HTERT RPE-1 (cell line): Measurements from ENCODE around the gene LDLRAP1.

ENCODE experiments used
- in situ Hi-C: fragments of 300-500 bp; cut with MboI; formaldehyde crosslinking; loops from 4 replicates; pipeline ENCODE4 v1.14.3; 2020; ENCODE audit warnings: low sequenced_read_pairs

LDLRAP1 gene

GRCh38 chr1:25523542-25523941 is 19.9 kb upstream of the LDLRAP1 start:
- in situ Hi-C loops: no loop called here

GRCh38 chr1:25524568-25525360 is 18.6 kb upstream of the LDLRAP1 start:
- in situ Hi-C loops: no loop called here

- in situ Hi-C loops: no loop called here
Measured at GRCh38 chr1:25525361-25525688, 18.1 kb upstream of the LDLRAP1 start.

- in situ Hi-C loops: no loop called here
Measured at GRCh38 chr1:25526753-25527152, 16.7 kb upstream of the LDLRAP1 start.

GRCh38 chr1:25527226-25527846 is 16.1 kb upstream of the LDLRAP1 start:
- in situ Hi-C loops: no loop called here

GRCh38 chr1:25527946-25528595 is 15.3 kb upstream of the LDLRAP1 start:
- in situ Hi-C loops: no loop called here

- in situ Hi-C loops: no loop called here
Measured at GRCh38 chr1:25528881-25529517, 14.4 kb upstream of the LDLRAP1 start.

GRCh38 chr1:25529518-25530185 is 13.8 kb upstream of the LDLRAP1 start:
- in situ Hi-C loops: no loop called here

- in situ Hi-C loops: no loop called here
Measured at GRCh38 chr1:25530186-25531081, 13.0 kb upstream of the LDLRAP1 start.

GRCh38 chr1:25531082-25531461 is 12.3 kb upstream of the LDLRAP1 start:
- in situ Hi-C loops: no loop called here

GRCh38 chr1:25532970-25533369 is 10.4 kb upstream of the LDLRAP1 start:
- in situ Hi-C loops: no loop called here

- in situ Hi-C loops: no loop called here
Measured at GRCh38 chr1:25533775-25534409, 9.5 kb upstream of the LDLRAP1 start.

GRCh38 chr1:25534410-25534788 is 9.0 kb upstream of the LDLRAP1 start:
- in situ Hi-C loops: no loop called here

GRCh38 chr1:25536124-25536523 is 7.3 kb upstream of the LDLRAP1 start:
- in situ Hi-C loops: no loop called here

- in situ Hi-C loops: no loop called here
Measured at GRCh38 chr1:25537153-25537831, 6.1 kb upstream of the LDLRAP1 start.

- in situ Hi-C loops: no loop called here
Measured at GRCh38 chr1:25538191-25538767, 5.1 kb upstream of the LDLRAP1 start.

- in situ Hi-C loops: no loop called here
Measured at GRCh38 chr1:25540750-25541342, 2.6 kb upstream of the LDLRAP1 start.

- in situ Hi-C loops: no loop called here
Measured at GRCh38 chr1:25541425-25541824, 2.0 kb upstream of the LDLRAP1 start.
